Left cardiac atrium (tissue), 4 donors: Measurements from ENCODE around the gene PACRG. TPM values are rescaled to one million over a fixed set of nuclear protein-coding genes. Genes with fewer than 3 reads are reported as not detected.
"Not testable (repeated sequence)": the region's sequence is repeated elsewhere in the genome, so short reads cannot be mapped to it uniquely, and the experiment has no call there.

Experiments
- ATAC-seq, 2 donors: fragments of 200-7000 bp; cut with Tn5 transposase; one replicate each; pipeline ENCODE4 v1.9.1; 2020; ENCODE audit warnings: mild to moderate bottlenecking in 2 of 2, moderate library complexity in 2 of 2
- DNase-seq: peaks from one replicate; pipeline ENCODE4 v3.0.0-alpha.2; 2020
- intact Hi-C, 2 donors: fragments of 100-400 bp; cut with DNase I; formaldehyde crosslinking; loops; one replicate each; pipeline versions ENCODE4 v1.14.1 to v1.15.1; 2022 to 2023
- total RNA-seq, 2 donors: library from RNA; stranded (reverse); fragmentation: NEBNext Ultra II Directional; extraction: Animal tissue kit (Norgen Biotek cat#: 25700); gene quantifications; one replicate each; pipeline ENCODE4 v1.2.1, GENCODE V29; 2021
- donor health status: DM: no; HTN: yes; CAD: no.
- donor health status: DM: no; HTN: yes; CAD: no; lungs with severe emphysema.
- donor health status: DM: yes; HTN: yes; CAD: no.
- donor health status: Dilated cardiomyopathy.

Gene PACRG
- total RNA-seq, 2 donors from 2014 or later: 3.2 to 4.5 TPM

DNA sequence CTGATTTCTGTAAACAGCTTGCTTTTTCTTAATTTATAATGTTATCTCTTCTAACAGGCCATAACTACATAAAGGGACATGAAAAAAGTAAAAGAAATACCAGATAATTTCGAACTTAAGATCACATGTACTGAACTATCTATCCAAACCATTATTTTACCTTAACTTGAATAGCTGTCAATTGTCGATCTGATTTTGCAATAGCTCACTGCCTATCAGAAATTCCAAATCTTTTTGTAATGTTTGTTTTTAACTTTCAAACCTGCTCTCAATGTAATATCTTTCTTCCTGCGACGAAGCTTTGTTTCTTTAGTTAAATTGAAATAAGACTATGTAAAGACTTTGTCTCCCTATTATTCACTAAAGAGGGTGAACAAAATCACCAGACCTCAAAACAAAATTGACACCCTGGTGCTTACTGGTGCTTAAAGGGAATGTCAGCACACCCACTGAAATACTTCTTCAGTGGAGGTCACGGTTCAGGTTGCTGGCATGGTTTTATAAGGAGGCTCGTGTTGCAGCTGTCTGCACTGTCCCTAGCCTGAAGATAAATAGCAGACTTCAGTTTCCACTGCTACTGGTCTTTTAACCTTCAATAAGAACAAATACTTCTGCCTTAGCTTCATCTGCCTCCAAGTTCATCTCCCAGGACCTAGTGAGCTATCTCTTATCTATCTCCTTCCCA lies 569.2 kb downstream of the PACRG start:
- DNase-seq (no peak), ATAC-seq (peak; percentile 75 to 82)
- intact Hi-C loops: loop anchor here in 1 of 2 donors (5.0 to 10.0 kb wide), 2 partner anchors 35 to 118 kb away; partner anchors contain the start of gene QKI

DNA sequence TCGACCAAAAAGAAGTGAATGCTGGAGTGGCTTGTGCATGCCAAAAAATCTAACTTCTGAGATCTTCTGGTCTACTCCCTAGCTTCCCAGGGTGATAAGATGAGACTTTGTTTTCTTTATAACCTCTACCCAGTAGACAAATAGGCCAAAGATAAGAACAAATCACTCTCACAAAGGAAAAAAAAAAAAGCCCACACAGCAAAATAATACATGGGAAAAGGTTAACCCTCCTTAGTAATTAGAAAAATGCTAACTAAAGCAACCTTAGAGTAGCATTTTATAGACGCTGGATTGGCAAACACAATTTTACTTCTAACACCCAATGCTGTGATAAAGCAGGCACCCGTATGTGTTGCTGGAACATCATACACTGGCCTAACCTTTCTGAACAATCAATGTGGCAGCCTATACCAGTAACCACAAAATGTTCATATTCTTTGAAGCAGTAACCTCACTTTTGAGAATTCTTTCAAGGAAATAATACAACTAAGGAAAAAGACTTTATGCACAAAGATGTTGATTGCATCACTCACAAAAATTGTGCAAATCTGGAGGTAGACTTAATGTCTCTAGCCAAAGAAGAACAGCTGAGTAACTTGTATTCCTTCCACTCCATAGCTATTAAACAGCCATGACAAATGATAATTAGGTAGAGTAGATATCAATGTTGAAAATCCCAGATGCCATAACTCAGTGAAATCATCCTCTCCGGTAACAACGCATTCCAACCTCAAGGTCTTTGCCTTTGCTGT lies 570.5 kb downstream of the PACRG start:
- DNase-seq (no peak), ATAC-seq (no peak)
- intact Hi-C loops: loop anchor here in 1 of 2 donors (5.0 to 10.0 kb wide), 2 partner anchors 36 to 117 kb away; partner anchors contain the start of gene QKI

DNA sequence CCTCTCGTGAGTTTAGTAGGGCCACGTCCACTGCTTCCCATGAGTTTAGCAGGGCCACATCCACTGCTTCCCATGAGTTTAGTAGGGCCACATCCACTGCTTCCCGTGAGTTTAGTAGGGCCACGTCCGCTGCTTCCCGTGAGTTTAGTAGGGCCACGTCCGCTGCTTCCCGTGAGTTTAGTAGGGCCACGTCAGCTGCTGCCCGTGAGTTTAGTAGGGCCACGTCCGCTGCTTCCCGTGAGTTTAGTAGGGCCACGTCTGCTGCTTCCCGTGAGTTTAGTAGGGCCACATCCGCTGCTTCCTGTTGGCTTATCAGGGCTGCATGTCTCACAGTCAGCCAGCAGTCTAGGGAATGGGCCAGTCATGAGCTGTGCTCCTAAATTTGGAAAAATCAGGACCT lies 573.1 kb downstream of the PACRG start:
- intact Hi-C loops: no loop called here
- DNase-seq (no peak), ATAC-seq (no peak)

DNA sequence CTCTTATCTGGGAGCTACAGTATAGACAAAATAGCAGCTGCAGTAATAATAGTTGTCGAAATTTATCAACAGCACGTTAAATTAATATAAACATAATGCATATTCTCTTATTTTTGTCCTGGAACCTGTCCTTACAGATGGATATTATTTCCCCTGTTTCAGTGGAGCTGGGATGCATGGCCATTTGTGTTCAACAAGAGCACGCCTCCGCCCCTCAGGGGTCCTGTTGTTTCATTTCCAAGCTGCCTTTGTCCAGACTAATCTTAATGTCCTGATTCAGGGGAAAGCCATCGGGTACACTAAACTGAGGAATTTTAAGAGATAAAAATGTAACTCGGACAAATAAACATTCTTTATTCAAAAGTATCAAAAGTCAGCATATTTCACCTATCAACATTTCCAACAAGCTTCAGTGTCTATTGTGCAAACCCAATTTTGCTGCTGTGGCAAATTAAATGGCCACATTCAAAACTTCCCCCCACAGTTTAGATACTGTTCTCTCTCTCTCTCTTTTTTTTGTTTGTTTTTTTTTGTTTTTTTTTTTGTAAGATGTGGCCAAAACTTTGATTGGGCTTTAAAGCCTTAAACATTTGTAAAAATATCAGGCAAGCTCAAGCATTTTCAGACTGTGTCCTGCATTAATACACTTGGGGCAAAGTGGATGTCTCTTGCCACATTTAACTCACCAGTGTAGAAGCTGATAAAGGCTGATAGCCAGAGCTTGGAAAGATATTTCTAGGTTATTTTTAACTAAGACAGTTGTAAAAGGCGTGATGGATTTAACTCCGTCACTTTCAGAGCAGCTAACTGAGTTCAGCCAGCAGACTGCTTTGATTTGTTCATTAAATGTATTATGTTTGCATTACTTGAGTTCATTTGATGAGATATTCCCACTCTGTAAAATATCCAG lies 574.2 kb downstream of the PACRG start:
- DNase-seq: no peak
- ATAC-seq: peak; percentile 61 to 68
- intact Hi-C loops: no loop called here

DNA sequence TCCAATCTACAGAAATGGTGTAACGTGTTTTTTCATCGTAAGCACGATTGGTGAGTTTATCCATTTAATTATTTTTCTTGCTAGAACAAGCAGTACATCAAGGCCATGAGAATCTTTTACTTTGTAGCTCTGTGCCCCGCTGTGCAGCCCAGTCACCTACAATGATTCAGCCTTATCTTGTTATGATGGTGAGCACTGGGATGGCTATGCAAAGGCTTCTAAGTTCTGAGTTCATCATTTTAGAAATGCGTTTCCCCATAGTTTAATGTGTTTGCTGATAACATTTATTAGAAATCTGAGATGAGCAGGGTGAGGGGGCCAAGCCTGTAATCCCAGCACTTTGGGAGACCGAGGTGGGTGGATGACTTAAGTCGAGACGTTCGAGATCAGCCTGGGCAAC lies 575.0 kb downstream of the PACRG start:
- intact Hi-C loops: no loop called here
- ATAC-seq (peak; percentile 41 to 64), DNase-seq (no peak)

DNA sequence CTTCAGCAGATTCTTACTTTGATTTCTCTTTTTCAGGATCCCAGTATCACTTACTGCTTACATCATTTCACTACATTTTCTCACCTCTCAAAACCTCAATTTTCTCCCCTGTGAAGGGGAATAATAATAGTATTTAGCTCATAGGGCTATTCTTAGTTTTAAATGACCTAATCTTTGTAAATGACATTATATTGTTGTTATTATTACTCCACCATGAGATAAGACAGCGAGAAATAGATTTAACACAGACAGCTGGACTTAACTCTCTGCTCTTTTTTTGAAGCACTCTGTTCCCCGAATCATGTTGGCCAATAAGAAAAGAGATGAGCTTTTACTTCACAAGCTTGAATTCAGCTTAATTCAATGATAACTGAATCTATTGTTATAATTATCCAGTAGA lies 578.2 kb downstream of the PACRG start:
- intact Hi-C loops: no loop called here
- no peak for DNase-seq
- no peak for ATAC-seq

DNA sequence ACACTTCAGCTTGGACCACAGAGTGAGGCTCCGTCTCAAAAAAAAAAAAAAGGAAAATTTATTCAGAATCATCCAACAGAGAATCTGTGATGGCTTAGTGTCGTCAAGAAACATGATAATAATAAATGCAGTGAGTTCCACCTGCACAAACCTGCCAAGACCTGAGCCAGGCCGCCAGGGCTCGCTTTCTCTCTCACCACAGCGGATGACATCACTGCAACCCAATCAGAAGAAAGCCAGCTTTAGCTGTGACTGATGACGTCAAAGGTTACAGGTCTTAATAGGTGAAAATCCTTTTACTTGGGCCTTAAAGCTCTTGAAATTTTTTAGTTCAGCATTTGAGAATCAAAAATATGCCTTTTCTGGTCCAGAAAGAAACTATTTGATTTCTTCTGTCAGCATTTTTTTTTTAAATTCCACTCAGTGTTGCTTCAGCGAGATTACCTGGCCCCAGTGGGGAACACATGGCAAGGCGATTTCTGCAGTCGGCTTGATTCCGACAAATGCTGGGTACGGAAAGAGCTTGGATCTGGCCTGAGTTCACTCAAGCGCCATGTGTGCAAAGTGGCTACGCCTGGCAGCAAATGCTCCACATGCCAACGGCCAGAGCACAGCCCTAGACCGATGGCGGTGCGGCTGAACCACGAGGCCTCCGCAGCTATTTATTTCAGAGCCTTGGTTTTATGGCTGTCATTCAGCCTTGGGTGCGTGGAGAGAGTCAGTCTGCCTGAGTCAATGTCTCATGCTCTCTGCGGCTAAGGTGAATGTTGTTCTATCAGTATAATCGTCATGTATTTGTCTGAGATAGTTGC lies 581.1 kb downstream of the PACRG start:
- DNase-seq (no peak), ATAC-seq (no peak)
- intact Hi-C loops: no loop called here

DNA sequence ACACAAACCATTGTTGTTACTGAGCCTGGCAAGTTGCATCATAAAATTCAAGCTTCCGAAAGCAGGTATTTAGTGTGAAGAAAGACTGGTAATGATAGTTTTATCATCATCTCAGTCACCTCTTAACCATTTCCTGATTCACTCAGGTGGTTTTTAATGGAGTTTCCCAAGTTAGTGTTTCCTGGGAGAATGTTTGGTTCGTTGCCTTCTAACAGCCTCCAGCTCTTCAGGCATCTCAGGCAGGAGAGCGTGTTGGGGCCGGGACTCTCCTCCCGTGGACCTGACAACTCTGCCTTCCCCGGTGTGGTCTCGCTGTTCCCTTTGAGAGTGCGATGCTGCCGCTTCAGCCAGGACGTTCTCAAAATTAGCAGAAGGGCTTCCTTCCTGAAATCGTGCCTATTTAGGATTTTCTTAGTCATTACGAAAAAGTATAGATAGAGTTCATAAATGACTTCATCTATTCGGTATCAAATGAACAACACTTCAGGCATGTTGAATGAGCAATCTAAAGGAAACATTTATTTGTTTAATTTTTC lies 581.8 kb downstream of the PACRG start:
- DNase-seq (no peak), ATAC-seq (no peak)
- intact Hi-C loops: no loop called here

DNA sequence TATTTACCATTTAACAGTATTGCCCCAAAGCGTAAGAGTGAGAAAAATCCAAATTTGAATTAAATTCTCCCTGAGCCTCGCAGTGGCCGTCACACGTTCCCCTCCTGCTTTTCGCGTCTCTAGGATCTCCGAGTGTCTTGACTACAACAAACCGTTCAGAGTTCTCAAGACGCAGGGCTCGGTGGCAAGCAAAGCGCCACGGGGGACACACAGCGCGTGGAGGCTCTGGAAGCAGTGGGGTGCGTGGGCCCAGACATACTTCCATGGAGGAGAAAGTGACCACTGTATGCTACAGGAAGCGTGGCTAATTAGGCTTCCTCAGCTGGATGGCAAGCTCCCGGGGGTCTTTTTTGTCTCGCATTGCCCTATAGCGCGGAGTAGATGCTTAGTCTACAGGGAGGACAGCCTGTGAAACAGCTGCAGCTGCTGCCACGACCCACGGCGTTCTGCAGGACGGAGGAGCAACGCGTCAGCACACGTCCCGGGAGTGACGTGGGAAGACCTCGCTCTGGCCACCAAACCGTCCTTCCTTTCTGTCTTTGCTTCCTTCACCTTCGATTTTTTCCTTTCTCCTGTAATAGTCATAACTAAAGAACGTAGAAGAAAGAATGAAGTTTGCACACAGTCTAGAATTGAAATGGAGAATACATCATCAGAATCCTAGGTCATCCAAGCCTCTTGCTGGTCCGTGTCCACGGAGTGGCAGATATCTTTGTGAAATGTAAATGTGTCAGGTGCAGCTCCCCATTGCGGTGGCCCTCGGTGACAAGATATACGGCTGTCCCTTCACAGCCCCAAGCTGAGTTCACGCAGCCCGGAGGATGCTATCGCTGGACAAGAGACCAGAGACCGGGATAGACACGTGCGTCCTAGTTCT lies 582.6 kb downstream of the PACRG start:
- ATAC-seq (no peak), DNase-seq (no peak)
- intact Hi-C loops: no loop called here

DNA sequence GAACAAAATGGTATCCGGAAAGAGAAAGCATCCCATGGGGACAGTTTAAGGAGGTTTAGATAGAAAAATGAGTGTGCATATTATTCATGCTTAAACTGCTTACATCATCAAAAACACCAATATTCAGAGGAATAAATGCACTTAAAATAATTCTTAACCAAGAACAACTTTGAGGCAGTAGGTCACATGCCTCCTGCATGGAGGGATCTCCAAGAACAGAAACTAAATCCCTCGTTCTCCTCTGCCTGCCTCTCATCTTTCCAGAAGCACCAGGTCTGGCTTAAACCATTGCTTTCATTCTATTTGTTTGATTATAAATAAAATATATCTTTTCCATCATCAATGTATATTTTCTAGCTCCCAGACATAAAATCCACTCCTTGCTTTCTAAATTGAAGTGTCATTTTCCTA lies 583.2 kb downstream of the PACRG start:
- no peak for ATAC-seq
- intact Hi-C loops: no loop called here

DNA sequence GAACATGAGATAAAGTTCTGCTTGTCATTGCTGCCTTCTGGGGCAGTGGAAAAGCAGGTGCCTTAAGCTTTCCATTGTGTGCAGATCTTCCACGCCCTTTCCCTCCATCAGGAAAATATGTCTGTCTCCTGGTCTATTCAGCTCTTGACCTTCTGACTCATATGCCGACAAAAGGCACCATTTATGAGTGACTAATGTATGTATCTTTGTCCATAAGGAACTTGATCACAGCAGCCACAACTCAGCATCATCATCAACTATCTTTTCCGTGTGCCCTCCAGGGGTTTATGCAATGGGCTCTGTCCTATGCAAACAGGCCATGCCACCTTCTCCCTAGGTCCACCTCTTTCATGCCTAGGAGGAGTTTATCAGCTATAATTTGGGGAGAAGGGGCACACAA lies 584.1 kb downstream of the PACRG start:
- DNase-seq (no peak), ATAC-seq (no peak)
- intact Hi-C loops: no loop called here

More for the DNA sequence above, 583.2 kb downstream of the PACRG start:
- no peak for DNase-seq

DNA sequence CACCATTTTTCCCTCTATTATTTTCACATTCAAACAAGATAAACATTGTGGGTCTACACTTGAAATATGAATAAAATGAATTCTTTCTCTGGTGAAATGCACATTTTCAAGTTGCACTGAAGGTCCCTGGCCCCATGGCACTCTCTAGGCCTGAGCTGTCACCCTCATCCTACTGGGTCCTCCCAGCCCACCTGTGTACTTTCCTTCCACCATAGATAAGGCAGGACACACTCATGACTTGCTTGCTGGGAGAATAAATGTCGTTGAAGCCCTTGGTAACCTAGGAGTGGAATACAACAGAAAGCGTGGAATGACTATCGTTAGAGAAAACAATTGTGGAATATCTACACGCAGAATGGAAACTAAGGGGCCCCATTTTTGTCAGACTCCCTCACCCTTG lies 585.8 kb downstream of the PACRG start:
- no peak for ATAC-seq
- intact Hi-C loops: no loop called here
- no peak for DNase-seq

DNA sequence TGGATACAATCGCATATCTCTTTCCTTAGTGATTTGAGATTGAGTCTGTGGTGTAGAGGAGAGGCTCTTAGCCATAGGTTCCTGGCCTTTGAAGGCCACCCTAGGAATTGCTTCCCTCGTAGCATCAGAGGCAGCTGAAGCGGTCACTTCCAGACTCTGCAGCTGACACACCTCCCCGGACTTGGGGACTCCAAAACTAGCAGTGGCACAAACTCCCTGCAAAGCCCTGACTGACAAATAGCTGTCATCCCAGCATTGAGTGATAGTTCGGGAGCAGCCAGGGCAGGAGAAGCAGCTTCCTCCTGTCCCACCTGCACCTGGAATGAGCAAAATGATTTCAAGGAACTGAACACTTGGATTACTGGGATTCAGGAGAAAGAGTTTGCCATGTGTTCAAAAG lies 586.2 kb downstream of the PACRG start:
- intact Hi-C loops: no loop called here
- no peak for DNase-seq
- no peak for ATAC-seq

DNA sequence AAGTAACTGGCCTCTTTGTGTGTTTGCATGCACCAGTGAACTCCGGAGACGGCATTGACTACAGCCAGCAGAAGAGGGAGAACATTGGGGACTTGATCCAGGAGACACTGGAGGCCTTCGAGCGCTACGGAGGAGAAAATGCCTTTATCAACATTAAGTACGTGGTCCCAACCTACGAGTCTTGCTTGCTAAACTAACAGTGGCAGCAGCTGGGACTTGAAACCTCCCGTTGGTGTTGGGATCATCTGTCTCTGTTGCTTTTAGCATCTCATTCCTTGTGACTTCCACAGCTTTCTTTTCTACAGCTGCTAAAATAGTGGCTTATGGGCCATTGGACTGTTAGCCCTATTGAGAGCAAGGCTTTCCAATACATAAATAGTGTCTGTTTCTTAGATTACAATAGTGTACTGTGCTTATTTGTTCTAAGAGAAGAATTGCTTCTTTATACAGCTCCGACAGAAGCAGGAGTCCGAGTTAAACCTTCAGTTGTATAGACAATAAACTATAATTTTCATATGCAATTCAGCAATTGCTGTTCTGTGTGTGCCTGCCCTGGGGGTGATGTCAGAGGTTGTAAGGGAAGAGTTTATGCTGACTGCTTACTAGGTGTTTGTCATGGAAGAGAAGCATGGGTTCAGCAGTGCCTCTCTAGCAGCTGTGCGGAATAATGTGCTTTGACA lies 587.2 kb downstream of the PACRG start:
- intact Hi-C loops: no loop called here
- no peak for ATAC-seq

DNA sequence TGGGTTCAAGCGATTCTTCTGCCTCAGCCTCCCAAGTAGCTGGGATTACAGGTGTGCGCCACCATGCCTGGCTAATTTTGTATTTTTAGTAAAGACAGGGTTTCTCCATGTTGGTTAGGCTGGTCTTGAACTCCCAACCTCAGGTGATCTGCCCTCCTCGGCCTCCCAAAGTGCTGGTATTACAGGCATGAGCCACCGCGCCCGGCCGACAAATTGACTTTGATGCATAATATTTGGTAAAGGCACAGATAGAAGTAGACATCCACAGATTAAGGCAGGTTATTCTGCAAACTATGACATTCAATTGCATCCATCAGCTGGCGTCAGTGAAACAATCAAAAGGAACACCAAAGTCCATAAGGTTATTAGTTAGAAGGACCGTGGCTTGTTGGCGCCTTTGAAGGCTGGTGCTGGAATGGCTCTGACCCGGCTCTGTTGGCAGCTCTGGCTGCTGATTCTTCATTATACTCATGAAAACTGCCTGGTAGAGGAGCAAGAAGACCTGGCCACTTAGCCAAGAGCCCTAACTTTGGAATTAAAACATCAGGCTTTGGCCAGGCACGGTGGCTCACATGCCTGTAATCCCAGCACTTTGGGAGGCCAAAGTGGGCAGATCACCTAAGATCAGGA lies 589.2 kb downstream of the PACRG start:
- DNase-seq, ATAC-seq, intact Hi-C loops: not testable (repeated sequence)

More for the DNA sequence above, 587.2 kb downstream of the PACRG start:
- DNase-seq: no peak

DNA sequence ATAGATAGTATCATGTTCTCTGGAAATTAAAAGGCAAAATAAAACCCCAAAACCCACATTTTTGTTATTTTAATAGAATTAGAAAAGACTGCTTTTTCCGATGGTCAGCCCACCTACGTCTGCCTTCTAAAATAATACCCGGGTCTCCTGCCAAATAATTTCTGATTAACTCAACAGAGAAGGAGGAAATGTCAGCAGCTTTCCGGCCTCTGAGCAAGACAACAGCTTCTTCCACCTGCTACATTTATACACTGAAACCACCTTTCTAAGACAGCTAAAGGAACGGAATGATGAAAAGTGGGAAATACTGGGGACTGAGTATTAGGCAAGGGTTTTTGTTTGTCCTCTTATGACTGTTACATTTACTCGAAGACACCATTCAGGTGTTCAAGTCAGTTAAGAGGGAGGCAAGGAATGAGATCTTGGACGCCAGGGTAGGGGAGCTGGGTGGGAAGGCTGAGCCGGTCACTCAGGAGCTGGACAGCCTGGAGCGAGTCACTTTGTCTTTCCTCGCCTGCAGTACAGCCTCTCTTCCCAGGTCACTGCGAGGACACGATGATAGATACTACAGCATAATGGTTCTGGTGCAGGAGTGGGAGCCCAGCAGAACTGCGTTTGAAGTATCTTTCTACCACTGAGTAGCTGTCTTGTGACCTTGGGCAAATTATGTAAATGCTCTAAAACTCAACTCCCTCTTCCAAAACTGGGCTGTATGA lies 590.5 kb downstream of the PACRG start:
- ATAC-seq: peak; percentile 51 to 63
- intact Hi-C loops: no loop called here
- no peak for DNase-seq
